HEK293T (cell line): ENCODE measurements around the gene NOL9.
A peak's percentile ranks its signal among the peaks of the same experiment; 100 is the strongest.

Experiments used
- CTCF ChIA-PET: fragments of 350-600 bp; formaldehyde crosslinking; extraction: SDS; loops from one replicate; lab custom pipeline; 2021; ENCODE audit warnings: antibody characterized with exemption, inconsistent platforms; lab: Yijun Ruan, JAX
- POLR2A ChIA-PET: fragments of 350-600 bp; formaldehyde crosslinking; extraction: SDS; loops from one replicate; lab custom pipeline; 2020; ENCODE audit warnings: antibody characterized with exemption, inconsistent platforms; lab: Yijun Ruan, JAX
- DNase-seq: peaks from one replicate; pipeline ENCODE4 v3.0.0; 2012; ENCODE audit warnings: mixed read lengths; ENCODE audit errors: extremely low spot score
- ARNT ChIP-seq: fragments of 450-650 bp; IDR thresholded peaks from 2 replicates; pipeline ENCODE4 v1.6.1; 2017; ENCODE audit warnings: mild to moderate bottlenecking
- BHLHE40 ChIP-seq: fragments of 450-650 bp; IDR thresholded peaks from 2 replicates; pipeline ENCODE4 v1.6.1; 2016; ENCODE audit warnings: mild to moderate bottlenecking, moderate library complexity, borderline replicate concordance
- CTBP1 ChIP-seq: fragments of 450-650 bp; IDR thresholded peaks from 2 replicates; pipeline ENCODE4 v1.6.1; 2016; ENCODE audit warnings: borderline replicate concordance
- ELF4 ChIP-seq: fragments of 450-650 bp; IDR thresholded peaks from 2 replicates; pipeline ENCODE4 v1.6.1; 2017; ENCODE audit warnings: antibody characterized with exemption
- FOXA1 ChIP-seq: fragments of 450-650 bp; IDR thresholded peaks from 2 replicates; pipeline ENCODE4 v1.6.1; 2016; ENCODE audit warnings: mild to moderate bottlenecking
- FOXK2 ChIP-seq: fragments of 450-650 bp; IDR thresholded peaks from 2 replicates; pipeline ENCODE4 v1.6.1; 2016; ENCODE audit warnings: mild to moderate bottlenecking
- FOXM1 ChIP-seq: fragments of 450-650 bp; IDR thresholded peaks from 2 replicates; pipeline ENCODE4 v1.6.1; 2017; ENCODE audit warnings: mild to moderate bottlenecking, borderline replicate concordance
- HDGF ChIP-seq: fragments of 450-650 bp; IDR thresholded peaks from 2 replicates; pipeline ENCODE4 v1.6.1; 2017; ENCODE audit warnings: antibody characterized with exemption, borderline replicate concordance
- L3MBTL2 ChIP-seq: fragments of 450-650 bp; conservative IDR thresholded peaks from 2 replicates; pipeline ENCODE4 v1.6.1; 2016; ENCODE audit warnings: mild to moderate bottlenecking
- LEF1 ChIP-seq: fragments of 450-650 bp; IDR thresholded peaks from 2 replicates; pipeline ENCODE4 v1.6.1; 2017; ENCODE audit warnings: mild to moderate bottlenecking, borderline replicate concordance
- NFRKB ChIP-seq: fragments of 450-650 bp; IDR thresholded peaks from 2 replicates; pipeline ENCODE4 v1.6.1; 2016; ENCODE audit warnings: mild to moderate bottlenecking, moderate library complexity
- SP1 ChIP-seq: fragments of 450-650 bp; IDR thresholded peaks from 2 replicates; pipeline ENCODE4 v1.6.1; 2017
- SUZ12 ChIP-seq: fragments of 450-650 bp; IDR thresholded peaks from 2 replicates; pipeline ENCODE4 v1.6.1; 2016; ENCODE audit warnings: mild to moderate bottlenecking
- TARDBP ChIP-seq: fragments of 450-650 bp; IDR thresholded peaks from 2 replicates; pipeline ENCODE4 v1.6.1; 2016
- ZNF384 ChIP-seq: fragments of 450-650 bp; IDR thresholded peaks from 2 replicates; pipeline ENCODE4 v1.6.1; 2016
- TF ChIP-seq, protein P1 (sequence below): fragments of 450-650 bp; IDR thresholded peaks from 2 replicates; pipeline ENCODE4 v1.6.1; 2016

The NOL9 gene

DNA sequence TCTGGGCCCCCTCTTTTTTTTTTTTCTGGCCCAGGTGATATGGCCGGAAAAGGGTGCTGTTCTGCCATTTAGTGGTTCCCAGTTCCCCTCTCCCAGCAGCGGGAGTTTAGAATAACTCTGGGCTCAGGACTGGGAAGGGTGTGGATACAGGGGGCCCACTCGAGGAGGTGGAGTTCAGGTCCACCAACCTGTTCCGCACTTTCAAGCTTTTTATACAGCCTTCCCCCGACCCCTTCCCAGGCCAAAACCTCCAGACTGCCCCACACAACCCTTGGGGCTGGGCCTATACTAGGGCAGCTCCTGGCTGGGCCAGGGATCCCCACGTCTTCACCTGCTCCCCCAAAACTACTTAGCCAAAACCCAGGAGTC, 63.2 kb downstream of the NOL9 start:
- CTCF ChIA-PET: interaction anchor here (1.0 to 2.2 kb wide), 4 partner anchors 9 to 68 kb away, joined by 3 to 9 read pairs (median 7); no protein-coding TSS in a partner anchor
- no peak for TF ChIP-seq BHLHE40
- TF ChIP-seq FOXM1: no peak
- no peak for TF ChIP-seq NFRKB
- TF ChIP-seq SP1: no peak
- TF ChIP-seq ARNT: no peak
- TF ChIP-seq HDGF: no peak
- no peak for TF ChIP-seq CTBP1
- no peak for TF ChIP-seq FOXK2
- no peak for TF ChIP-seq ZNF384
- TF ChIP-seq ELF4: no peak
- TF ChIP-seq, protein P1, sequence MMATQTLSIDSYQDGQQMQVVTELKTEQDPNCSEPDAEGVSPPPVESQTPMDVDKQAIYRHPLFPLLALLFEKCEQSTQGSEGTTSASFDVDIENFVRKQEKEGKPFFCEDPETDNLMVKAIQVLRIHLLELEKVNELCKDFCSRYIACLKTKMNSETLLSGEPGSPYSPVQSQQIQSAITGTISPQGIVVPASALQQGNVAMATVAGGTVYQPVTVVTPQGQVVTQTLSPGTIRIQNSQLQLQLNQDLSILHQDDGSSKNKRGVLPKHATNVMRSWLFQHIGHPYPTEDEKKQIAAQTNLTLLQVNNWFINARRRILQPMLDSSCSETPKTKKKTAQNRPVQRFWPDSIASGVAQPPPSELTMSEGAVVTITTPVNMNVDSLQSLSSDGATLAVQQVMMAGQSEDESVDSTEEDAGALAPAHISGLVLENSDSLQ: no peak
- no peak for TF ChIP-seq TARDBP
- TF ChIP-seq LEF1: no peak
- no peak for TF ChIP-seq L3MBTL2
- no peak for TF ChIP-seq FOXA1
- no peak for TF ChIP-seq SUZ12
- POLR2A ChIA-PET: interaction anchor here (0.6 to 2.1 kb wide), 7 partner anchors 8 to 125 kb away, joined by 3 to 6 read pairs (median 4); partner anchors contain the start of gene HES2
- DNase-seq: no peak

DNA sequence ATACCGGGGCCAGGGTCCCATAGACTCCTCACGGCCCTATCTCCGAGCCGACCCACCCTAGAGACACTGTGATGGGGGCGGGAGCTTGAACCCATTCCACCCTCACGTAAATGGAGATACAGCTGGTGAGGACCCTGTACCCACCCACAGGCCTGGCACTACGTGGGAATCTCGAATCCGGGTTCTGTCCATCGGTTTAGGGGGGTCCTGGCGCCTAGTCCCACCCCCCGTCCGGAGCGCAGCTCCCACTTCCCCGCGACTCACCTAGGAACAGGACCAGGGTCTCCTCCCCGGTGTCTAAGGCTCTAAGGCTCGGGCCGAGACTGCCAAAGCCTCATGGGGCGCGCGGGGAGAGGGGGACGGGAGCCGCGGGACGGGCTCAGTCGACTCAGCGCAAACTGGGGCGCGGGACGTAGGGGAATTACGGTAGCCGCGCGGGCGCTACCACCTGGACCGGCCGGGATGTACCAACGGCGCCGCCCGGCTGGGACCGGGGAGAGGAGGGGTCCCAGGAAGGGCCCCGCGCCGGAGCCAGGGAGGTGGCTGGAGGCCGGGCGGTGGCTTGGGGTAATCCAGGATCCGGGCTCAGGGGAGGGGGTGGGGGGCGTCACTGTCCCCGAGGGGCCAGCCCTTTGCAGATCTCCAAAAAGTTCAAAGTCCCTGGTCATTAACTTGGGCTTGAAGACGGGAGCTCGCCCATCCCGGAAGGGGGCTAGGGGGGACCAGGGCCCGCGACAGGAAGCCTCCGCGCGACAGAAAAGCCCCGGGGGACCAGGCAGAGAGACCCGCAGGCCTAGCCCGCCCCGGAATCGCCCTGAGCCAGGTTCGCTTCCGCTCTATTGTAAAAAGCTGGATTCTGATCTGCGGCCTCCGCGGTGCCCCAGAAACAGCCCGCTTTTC, 63.9 kb downstream of the NOL9 start:
- DNase-seq: peak; percentile 78
- CTCF ChIA-PET: interaction anchor here (0.5 to 2.2 kb wide), 10 partner anchors 9 to 369 kb away, joined by 3 to 9 read pairs (median 3); no protein-coding TSS in a partner anchor
- TF ChIP-seq BHLHE40 (no peak; the same call in 1 of the 2 replicates), ARNT (no peak), ZNF384 (no peak), CTBP1 (no peak), L3MBTL2 (no peak), FOXK2 (no peak), FOXM1 (peak; percentile 41; the same call in 1 of the 2 replicates), TARDBP (peak; percentile 37; the same call in 1 of the 2 replicates), SUZ12 (no peak), ELF4 (0 out of 2 replicates have a peak, but pooled peaks have one; percentile 11), NFRKB (no peak)
- TF ChIP-seq, protein P1: no peak
- POLR2A ChIA-PET: interaction anchor here (0.6 to 2.1 kb wide), 8 partner anchors 9 to 126 kb away, joined by 3 to 6 read pairs (median 4); partner anchors contain the start of gene HES2

DNA sequence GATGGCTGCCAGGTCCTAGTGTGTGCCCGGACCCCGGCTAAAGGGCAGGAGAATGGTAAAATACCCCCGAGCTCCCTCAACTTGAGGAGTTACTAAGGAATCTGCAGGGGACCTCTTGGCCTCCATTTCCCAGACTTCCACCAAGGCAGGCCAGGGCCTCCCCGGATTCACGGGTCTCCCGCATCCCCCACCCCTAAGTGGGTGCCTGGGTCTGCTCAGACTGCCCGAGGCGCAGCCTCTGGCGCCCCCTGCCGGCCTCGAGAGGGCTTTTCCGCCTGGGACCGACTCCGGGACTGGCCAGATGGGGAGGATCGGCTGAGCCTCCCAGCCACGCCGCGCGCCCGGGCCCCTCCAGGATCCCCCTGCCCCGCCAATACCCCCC, 64.5 kb downstream of the NOL9 start:
- peak; percentile 90 for DNase-seq
- CTCF ChIA-PET: interaction anchor here (0.6 to 2.2 kb wide), 7 partner anchors 10 to 251 kb away, joined by 3 to 9 read pairs (median 3); no protein-coding TSS in a partner anchor
- POLR2A ChIA-PET: no interaction called here
- TF ChIP-seq SP1: no peak
- TF ChIP-seq ELF4: no peak
- TF ChIP-seq FOXM1: no peak
- no peak for TF ChIP-seq BHLHE40

DNA sequence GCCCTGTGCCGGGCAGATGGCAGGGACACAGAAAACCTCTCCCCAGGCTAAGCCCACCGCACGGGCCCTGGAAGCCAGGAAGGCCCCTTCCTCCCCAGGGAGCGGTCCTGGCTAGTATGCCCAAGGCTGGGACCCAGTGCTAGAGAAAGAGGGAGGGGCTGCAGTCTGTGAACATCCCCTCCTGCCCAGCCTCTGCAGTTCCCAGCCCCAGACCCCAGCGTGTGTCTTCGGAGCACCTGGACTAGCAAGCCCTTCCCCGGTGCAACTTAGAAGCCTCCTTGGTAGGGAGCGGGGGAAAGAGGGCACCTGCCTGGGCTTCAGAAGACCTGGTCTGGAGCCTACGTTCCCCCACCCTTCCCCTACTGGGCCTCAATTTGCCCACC, 64.9 kb downstream of the NOL9 start:
- ChIA-PET CTCF (interaction anchor here (0.6 to 2.2 kb wide), 5 partner anchors 10 to 85 kb away, joined by 3 to 9 read pairs (median 3); no protein-coding TSS in a partner anchor), POLR2A (interaction anchor here (1.0 kb wide), 1 partner anchor 15 kb away, joined by 4 read pairs; no protein-coding TSS in a partner anchor)
- DNase-seq: no peak
- no peak for TF ChIP-seq HDGF
- TF ChIP-seq, protein P1: no peak
- no peak for TF ChIP-seq TARDBP
- TF ChIP-seq CTBP1: no peak
- TF ChIP-seq SUZ12: no peak
- no peak for TF ChIP-seq SP1
- no peak for TF ChIP-seq FOXM1
- TF ChIP-seq ZNF384: no peak
- TF ChIP-seq BHLHE40: no peak
- TF ChIP-seq ELF4: no peak
- TF ChIP-seq L3MBTL2: no peak
- TF ChIP-seq LEF1: no peak
- no peak for TF ChIP-seq FOXK2
- no peak for TF ChIP-seq NFRKB
- no peak for TF ChIP-seq ARNT
- no peak for TF ChIP-seq FOXA1

DNA sequence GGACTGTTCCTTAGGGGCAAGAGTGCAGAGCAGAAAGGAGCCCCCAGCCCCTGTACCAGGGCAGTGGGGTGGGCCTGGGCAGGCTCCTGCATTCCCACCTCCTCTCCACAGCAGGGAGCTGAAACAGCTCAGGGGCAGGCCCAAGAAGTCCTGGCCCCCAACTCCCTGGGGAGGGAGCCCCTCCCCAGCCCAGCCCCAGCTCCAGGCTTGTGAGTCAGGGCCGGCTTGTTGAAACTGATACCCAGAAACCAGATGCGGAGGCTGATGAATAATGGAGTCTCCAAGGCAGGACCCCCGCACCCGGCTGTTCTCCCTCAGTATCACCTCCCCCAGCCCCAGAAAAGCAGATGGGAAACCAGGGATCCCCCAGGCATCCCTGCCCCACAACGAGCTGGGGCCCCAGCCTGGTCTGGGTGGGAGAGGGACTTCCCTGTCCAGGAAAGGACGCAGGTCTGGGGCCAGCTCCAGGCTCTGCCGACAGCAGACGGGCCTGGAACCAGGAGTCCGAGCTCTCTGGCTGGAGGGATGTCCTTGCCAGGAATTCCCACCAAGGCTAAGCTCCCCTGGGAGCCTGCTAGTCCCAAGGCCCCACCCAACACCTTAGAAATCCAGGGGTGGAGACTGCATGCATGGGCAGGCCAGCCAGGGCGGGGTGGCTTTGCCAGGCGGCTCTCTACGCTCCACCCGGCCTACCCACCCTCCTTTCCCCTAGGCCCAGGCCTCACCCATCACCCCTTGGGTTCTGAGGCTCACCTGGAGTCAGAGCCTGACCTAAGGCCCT, 65.5 kb downstream of the NOL9 start:
- TF ChIP-seq CTBP1 (no peak), NFRKB (no peak)
- no peak for DNase-seq
- ChIA-PET POLR2A (interaction anchor here (1.0 to 1.2 kb wide), 2 partner anchors 15 to 32 kb away, joined by 3 to 4 read pairs; no protein-coding TSS in a partner anchor), CTCF (interaction anchor here (0.6 to 2.2 kb wide), 5 partner anchors 11 to 84 kb away, joined by 3 to 9 read pairs (median 3); no protein-coding TSS in a partner anchor)
